K562 (cell line): ENCODE data around the gene NXN. TPM values are rescaled to one million over a fixed set of nuclear protein-coding genes. Genes with fewer than 3 reads are reported as not detected.

Experiments used
- ATAC-seq: fragments of 200-7000 bp; cut with Tn5 transposase; 3 replicates; pipeline ENCODE4 v1.9.1; 2020; ENCODE audit warnings: moderate library complexity
- BruUV-seq: library from RNA; stranded (reverse); fragments of 400-500 nt; replicated peaks from 2 replicates; lab custom pipeline; 2021; lab: Mats Ljungman, UMichigan
- CTCF ChIA-PET: fragments of 300-600 bp; formaldehyde crosslinking; extraction: SDS; loops from one replicate; lab custom pipeline; 2021; ENCODE audit warnings: low intra/inter-chr PET ratio; lab: Yijun Ruan, JAX
- POLR2A ChIA-PET: fragments of 300-600, 350-650 bp; sonication (Branson Sonifier 250); formaldehyde crosslinking; extraction: SDS; loops from one replicate; lab custom pipeline; 2021; ENCODE audit warnings: antibody characterized with exemption, inconsistent platforms; lab: Yijun Ruan, JAX
- DNase-seq, 4 experiments: peaks; one replicate each; pipeline versions ENCODE4 v3.0.0 to v3.0.0-alpha.2; 2011 to 2018; ENCODE audit warnings: low spot score in 3 of 4, mixed read lengths in 3 of 4; ENCODE audit errors: extremely low read depth in 1 of 4
- FAIRE-seq: peaks from 2 replicates; lab custom pipeline; 2011; peaks lifted over from hg19 to GRCh38; lab: Jason Lieb, UNC
- H2AFZ ChIP-seq: 2 replicates; pipeline ENCODE4 v1.6.0; 2011; ENCODE audit warnings: low read depth, low read length, control low read depth, inconsistent platforms
- H3K27ac ChIP-seq: fragments of 200-600 bp; 3 replicates; pipeline ENCODE4 v1.8.0; 2011; ENCODE audit warnings: low read depth, mild to moderate bottlenecking, control low read depth, inconsistent platforms, low read length, moderate library complexity, mixed read lengths; ENCODE audit errors: extremely low read depth
- H3K27me3 ChIP-seq, 2 experiments: fragments of 300-600 bp in 1 of 2; 2 replicates in 1 of 2; 3 replicates in 1 of 2; pipeline versions ENCODE4 v1.6.0 to v1.8.0; 2011; ENCODE audit warnings: inconsistent platforms in 2 of 2, low read length in 2 of 2, mild to moderate bottlenecking in 1 of 2, mixed read lengths in 1 of 2, moderate library complexity in 1 of 2; ENCODE audit not compliant: control insufficient read depth in 2 of 2, insufficient read depth in 2 of 2
- H3K36me3 ChIP-seq: fragments of 300-600 bp; 3 replicates; pipeline ENCODE4 v1.8.0; 2011; ENCODE audit warnings: mild to moderate bottlenecking, low read length, inconsistent platforms; ENCODE audit not compliant: control insufficient read depth, insufficient read depth
- H3K4me1 ChIP-seq, 2 experiments: fragments of 200-600 bp in 1 of 2; replicated peaks in 1 of 2; 2 replicates in 1 of 2; 3 replicates in 1 of 2; pipeline versions ENCODE4 v1.5.1 to v1.8.0; 2011; ENCODE audit warnings: inconsistent platforms in 2 of 2, low read length in 2 of 2, mild to moderate bottlenecking in 1 of 2, mixed read lengths in 1 of 2, moderate library complexity in 1 of 2; ENCODE audit not compliant: control insufficient read depth in 2 of 2, insufficient read depth in 2 of 2
- H3K4me2 ChIP-seq: 2 replicates; pipeline ENCODE4 v1.6.1; 2011; ENCODE audit warnings: low read length, control low read depth, inconsistent platforms, mixed read lengths; ENCODE audit not compliant: insufficient read depth
- H3K4me3 ChIP-seq: fragments of 200-600 bp; sonication (generic), shearing (Covaris generic); 2 replicates; pipeline ENCODE4 v1.5.1; 2016; ENCODE audit warnings: control low read depth, inconsistent platforms
- H3K79me2 ChIP-seq: fragments of 200-600 bp; 3 replicates; pipeline ENCODE4 v1.8.0; 2011; ENCODE audit warnings: low read length, inconsistent platforms; ENCODE audit not compliant: control insufficient read depth, insufficient read depth
- H3K9ac ChIP-seq, 2 experiments: 2 replicates each; pipeline versions ENCODE4 v1.6.0 to v1.6.1; 2011; ENCODE audit warnings: low read depth in 2 of 2, low read length in 2 of 2, control low read depth in 1 of 2, inconsistent platforms in 1 of 2, mild to moderate bottlenecking in 1 of 2, mixed read lengths in 1 of 2; ENCODE audit not compliant: insufficient read depth in 1 of 2
- H3K9me1 ChIP-seq: one replicate; pipeline ENCODE4 v1.6.0; 2011; ENCODE audit warnings: inconsistent platforms, mild to moderate bottlenecking, low read length, moderate library complexity; ENCODE audit not compliant: control insufficient read depth, insufficient read depth
- H3K9me3 ChIP-seq: replicated peaks from 2 replicates; pipeline ENCODE4 v1.5.1; 2011; ENCODE audit warnings: low read depth, low read length, inconsistent platforms; ENCODE audit not compliant: control insufficient read depth, insufficient read depth
- H4K20me1 ChIP-seq: replicated peaks from 2 replicates; pipeline ENCODE4 v1.6.1; 2011; ENCODE audit warnings: low read length, inconsistent platforms, mixed read lengths; ENCODE audit not compliant: control insufficient read depth, insufficient read depth
- STAT5A ChIP-seq: IDR thresholded peaks from 2 replicates; pipeline ENCODE4 v1.6.1; 2012; ENCODE audit warnings: low read length, inconsistent platforms, borderline replicate concordance
- VEZF1 ChIP-seq: fragments of 200-800 bp; sonication (Bioruptor generic); IDR thresholded peaks from 2 replicates; pipeline ENCODE4 v1.6.1; 2017; ENCODE audit warnings: missing genetic modification characterization, missing compliant biosample characterization
- ZNF384 ChIP-seq: IDR thresholded peaks from 2 replicates; pipeline ENCODE4 v1.6.1; 2012; ENCODE audit warnings: low read depth, low read length, improper control_type of control experiment
- ZNF764 ChIP-seq: fragments of 250-450 bp; sonication (Bioruptor Pico); IDR thresholded peaks from 2 replicates; pipeline ENCODE4 v1.4.0; 2020; ENCODE audit warnings: low read depth, mild to moderate bottlenecking, moderate library complexity
- WGBS: fragments of 100-300 bp; shearing (Covaris generic); methylation state at CpG from one replicate; pipeline ENCODE4 v1.1.6; 2016; ENCODE audit warnings: low coverage, mixed read lengths; ENCODE audit not compliant: insufficient coverage; ENCODE audit errors: missing lambda C conversion rate; 5-methylcytosine and 5-hydroxymethylcytosine counted together
- in situ Hi-C: fragments of 300-500 bp; cut with MboI; formaldehyde crosslinking; loops from 4 replicates; pipeline ENCODE4 v1.15.0; 2018; ENCODE audit warnings: inconsistent platforms, mixed read lengths
- intact Hi-C: fragments of 100-400 bp; cut with micrococcal nuclease; formaldehyde crosslinking; loops from 2 replicates; pipeline ENCODE4 v1.14.2; 2022
- polyA plus RNA-seq, 8 experiments: library from polyadenylated mRNA; depleted of rRNA in 4 of 8; stranded (reverse) in 5 of 8; unstranded in 3 of 8; fragments of >200 nt; fragmentation: Nextera tagmentation in 2 of 8; fragmentation: Illumina TruSeq in 1 of 8; extraction: Ambion mirVana in 2 of 8; extraction: Trizol in 1 of 8; gene quantifications; 2 replicates each; pipeline versions ENCODE4 v1.2.1 to v1.2.3, GENCODE V29; 2011 to 2014; ENCODE audit warnings: inconsistent platforms in 1 of 8, missing spikeins in 1 of 8
- total RNA-seq, 7 experiments: library from RNA; depleted of rRNA in 6 of 7; stranded (reverse); fragments of >200 nt in 6 of 7; fragmentation: Illumina TruSeq in 2 of 7; extraction: Trizol in 2 of 7; gene quantifications; 2 replicates each; pipeline versions ENCODE4 v1.2.1 to v1.2.3, GENCODE V29; 2011 to 2021; ENCODE audit warnings: low replicate concordance in 1 of 7

The NXN gene
- total and polyA plus RNA-seq, 9 of the 15 experiments (the other 6 are each of a cell fraction or from before 2014, with no cell fraction given), result 0.08 to 0.39 (median 0.29) TPM; not detected in 5

DNA sequence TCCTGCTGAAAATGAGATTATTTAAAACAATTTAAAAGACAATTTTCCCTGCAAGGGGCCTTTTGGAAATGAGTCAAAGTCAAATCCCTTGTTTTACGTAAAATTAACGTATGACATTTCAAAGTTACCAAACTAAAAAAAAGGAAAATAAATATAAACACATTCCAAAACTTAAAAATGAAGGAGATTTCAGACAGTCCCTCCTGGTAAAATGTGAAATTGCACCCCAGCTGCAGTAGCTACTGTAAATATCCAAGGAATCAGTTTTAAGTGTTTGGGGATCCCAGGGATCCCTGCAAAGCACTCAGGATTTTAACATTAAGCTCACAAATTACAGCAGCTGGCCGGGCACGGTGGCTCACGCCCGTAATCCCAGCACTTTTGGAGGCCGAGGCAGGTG lies 63.3 kb downstream of the NXN start:
- no peaks in the 10 kb centered on the region for H3K9me1 ChIP-seq
- no peak overlapping the region for H3K4me2 ChIP-seq
- in situ Hi-C loops (no loop called here), intact Hi-C loops (no loop called here)
- H3K36me3 ChIP-seq, result no peaks in the 10 kb centered on the region
- TF ChIP-seq ZNF764 (CRISPR knock-in tag) (peak; percentile 83), VEZF1 (CRISPR knock-in tag) (no peak)
- 7% methylated on average over 7 of the region's 7 CpGs for WGBS
- no peaks in the 10 kb centered on the region for H3K4me1 ChIP-seq
- peaks cover 18 to 58% of the 10 kb centered on the region in 2 experiments for H3K27me3 ChIP-seq
- no peak overlapping the region for H3K27ac ChIP-seq
- no peak overlapping the region for H3K9ac ChIP-seq
- no peak for DNase-seq
- no peak for FAIRE-seq
- no TSS peak for BruUV-seq
- H3K79me2 ChIP-seq, result no peaks in the 10 kb centered on the region
- ChIA-PET CTCF (no interaction called here), POLR2A (no interaction called here)
- no peak overlapping the region for H3K4me3 ChIP-seq
- ATAC-seq, result no peak
- no peaks in the 10 kb centered on the region for H3K9me3 ChIP-seq
- no peaks in the 10 kb centered on the region; the same call in 1 of the 2 replicates for H4K20me1 ChIP-seq
- H2AFZ ChIP-seq, result no peak overlapping the region

DNA sequence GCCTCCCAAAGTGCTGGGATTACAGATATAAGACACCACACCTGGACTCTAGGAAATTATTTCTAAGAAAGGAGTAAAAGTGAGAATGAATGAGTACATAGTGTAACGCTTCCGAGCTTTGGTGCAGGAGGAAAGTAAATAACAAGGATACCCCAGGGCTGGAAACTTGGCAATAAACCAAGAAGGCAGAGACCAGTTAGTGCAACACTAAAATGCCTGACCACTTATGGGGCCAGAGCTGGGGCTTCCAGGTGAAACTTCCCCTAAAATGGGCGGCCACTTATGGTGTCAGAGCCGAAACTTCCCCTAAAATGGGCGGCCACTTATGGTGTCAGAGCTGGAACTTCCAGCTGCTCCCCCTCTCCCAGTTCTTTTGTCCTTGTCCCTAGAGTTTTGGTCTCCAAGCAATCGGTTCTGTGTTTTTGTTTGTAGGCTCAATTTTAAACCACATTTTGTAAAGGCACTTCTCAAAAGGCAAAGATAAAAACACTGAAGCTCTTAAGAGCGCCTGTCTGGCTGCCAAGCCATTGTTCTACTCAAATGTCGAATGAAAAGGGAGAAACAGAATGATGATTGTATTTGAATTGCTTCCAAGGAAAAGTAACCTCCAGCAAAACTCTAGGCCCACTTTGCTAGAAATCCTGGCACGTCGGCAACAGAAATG lies 63.9 kb downstream of the NXN start:
- Histone ChIP-seq H3K36me3 (no peaks in the 10 kb centered on the region), H3K27ac (no peak overlapping the region), H3K9ac (no peak overlapping the region), H4K20me1 (no peaks in the 10 kb centered on the region; the same call in 1 of the 2 replicates), H3K4me1 (no peaks in the 10 kb centered on the region), H3K4me3 (no peak overlapping the region), H3K9me3 (no peaks in the 10 kb centered on the region), H3K27me3 (peaks cover 21 to 53% of the 10 kb centered on the region in 2 experiments), H2AFZ (no peak overlapping the region), H3K79me2 (no peaks in the 10 kb centered on the region), H3K9me1 (no peaks in the 10 kb centered on the region), H3K4me2 (no peak overlapping the region)
- BruUV-seq, result no TSS peak
- ChIA-PET POLR2A (no interaction called here), CTCF (no interaction called here)
- 3% methylated on average over 10 of the region's 10 CpGs for WGBS
- DNase-seq, result no peak
- no peak for ATAC-seq
- FAIRE-seq, result no peak
- intact Hi-C loops (no loop called here), in situ Hi-C loops (no loop called here)
- TF ChIP-seq STAT5A (no peak), ZNF384 (no peak)
